HepG2 (cell line): ENCODE data around the gene SEC62. TPM values are rescaled to one million over a fixed set of nuclear protein-coding genes. Genes with fewer than 3 reads are reported as not detected.

Experiments
- HOXA9 ChIP-seq: sonication (generic); formaldehyde crosslinking; IDR thresholded peaks from 2 replicates; pipeline ENCODE4 v1.8.1; 2022; ENCODE audit warnings: missing genetic modification reagents, mild to moderate bottlenecking, moderate library complexity, borderline replicate concordance
- MTA1 ChIP-seq: sonication (generic); formaldehyde crosslinking; IDR thresholded peaks from 2 replicates; pipeline ENCODE4 v1.4.0; 2020; ENCODE audit warnings: missing genetic modification reagents, mild to moderate bottlenecking, borderline replicate concordance
- PCBP2 ChIP-seq: fragments of 200-400 bp; formaldehyde crosslinking; optimal IDR thresholded peaks from 2 replicates; pipeline ENCODE3; 2018; ENCODE audit warnings: low read length, low read depth; ENCODE audit not compliant: poor library complexity, severe bottlenecking
- POLR2AphosphoS2 ChIP-seq: IDR thresholded peaks from 2 replicates; pipeline ENCODE4 v1.6.1; 2011; ENCODE audit warnings: low read depth, low read length, improper control_type of control experiment
- REL ChIP-seq: sonication (generic); formaldehyde crosslinking; conservative IDR thresholded peaks from 2 replicates; pipeline ENCODE4 v1.8.0; 2022; ENCODE audit warnings: mild to moderate bottlenecking, missing genetic modification reagents, moderate library complexity
- SOX6 ChIP-seq, 2 experiments: fragments of 450-650 bp in 1 of 2; sonication (generic) in 1 of 2; formaldehyde crosslinking in 1 of 2; IDR thresholded peaks; 2 replicates each; pipeline versions ENCODE4 v1.4.0 to v1.6.1; 2017 to 2020; ENCODE audit warnings: antibody characterized with exemption in 1 of 2, mild to moderate bottlenecking in 1 of 2, missing genetic modification reagents in 1 of 2
- ZFP37 ChIP-seq: sonication (generic); formaldehyde crosslinking; IDR thresholded peaks from 2 replicates; pipeline ENCODE4 v1.4.0; 2020; ENCODE audit warnings: missing genetic modification reagents, borderline replicate concordance
- ZMAT3 ChIP-seq: sonication (generic); formaldehyde crosslinking; conservative IDR thresholded peaks from 2 replicates; pipeline ENCODE4 v1.7.0; 2021; ENCODE audit warnings: missing genetic modification reagents
- ZNF317 ChIP-seq: sonication (generic); formaldehyde crosslinking; IDR thresholded peaks from 2 replicates; pipeline ENCODE4 v1.5.0; 2020; ENCODE audit warnings: mild to moderate bottlenecking, missing genetic modification reagents
- ZNF672 ChIP-seq: sonication (generic); formaldehyde crosslinking; IDR thresholded peaks from 2 replicates; pipeline ENCODE4 v1.8.1; 2022; ENCODE audit warnings: missing genetic modification reagents
- polyA plus RNA-seq, 8 experiments: library from polyadenylated mRNA; depleted of rRNA in 3 of 8; stranded (reverse) in 7 of 8; unstranded in 1 of 8; fragments of >200 nt; fragmentation: Illumina TruSeq in 4 of 8; extraction: Trizol in 4 of 8; gene quantifications; 2 replicates each; pipeline versions ENCODE4 v1.2.1 to v1.2.3, GENCODE V29; 2011 to 2016; ENCODE audit warnings: low read depth in 4 of 8, missing spikeins in 1 of 8, mixed read lengths in 1 of 8; ENCODE audit not compliant: insufficient read depth in 1 of 8
- total RNA-seq, 5 experiments: library from RNA; depleted of rRNA; stranded (reverse); fragments of >200 nt; fragmentation: Illumina TruSeq; extraction: Trizol; gene quantifications; 2 replicates each; pipeline ENCODE4 v1.2.3, GENCODE V29; 2016; ENCODE audit warnings: low read depth in 1 of 5
- TF ChIP-seq, protein P1 (sequence below), 2 experiments: sonication (generic) in 1 of 2; formaldehyde crosslinking in 1 of 2; IDR thresholded peaks; 2 replicates each; pipeline versions ENCODE4 v1.4.0 to v1.6.1; 2018 to 2020; ENCODE audit warnings: missing genetic modification reagents in 2 of 2, borderline replicate concordance in 1 of 2, low read depth in 1 of 2, mild to moderate bottlenecking in 1 of 2, missing biosample characterization in 1 of 2
- TF ChIP-seq, protein P2 (sequence below): sonication (generic); formaldehyde crosslinking; IDR thresholded peaks from 2 replicates; pipeline ENCODE4 v1.4.0; 2020; ENCODE audit warnings: missing genetic modification reagents
- TF ChIP-seq, protein P3 (sequence below): sonication (generic); formaldehyde crosslinking; IDR thresholded peaks from 2 replicates; pipeline ENCODE4 v1.5.1; 2020; ENCODE audit warnings: mild to moderate bottlenecking, missing genetic modification reagents, moderate library complexity
- TF ChIP-seq, protein P4 (sequence below): sonication (generic); formaldehyde crosslinking; IDR thresholded peaks from 2 replicates; pipeline ENCODE4 v1.4.0; 2020; ENCODE audit warnings: missing genetic modification reagents
- TF ChIP-seq, protein P5 (sequence below): sonication (generic); formaldehyde crosslinking; IDR thresholded peaks from 2 replicates; pipeline ENCODE4 v1.4.0; 2020; ENCODE audit warnings: missing genetic modification reagents; ENCODE audit errors: not compliant biosample characterization
- TF ChIP-seq, protein P6 (sequence below): sonication (generic); formaldehyde crosslinking; IDR thresholded peaks from 2 replicates; pipeline ENCODE4 v1.8.0; 2022; ENCODE audit warnings: missing genetic modification reagents, low read depth, mild to moderate bottlenecking, borderline replicate concordance

Gene SEC62
- total and polyA plus RNA-seq, 2 of the 13 experiments (the other 11 are each of a cell fraction or from before 2014, with no cell fraction given), result 54.0 to 68.7 TPM

DNA sequence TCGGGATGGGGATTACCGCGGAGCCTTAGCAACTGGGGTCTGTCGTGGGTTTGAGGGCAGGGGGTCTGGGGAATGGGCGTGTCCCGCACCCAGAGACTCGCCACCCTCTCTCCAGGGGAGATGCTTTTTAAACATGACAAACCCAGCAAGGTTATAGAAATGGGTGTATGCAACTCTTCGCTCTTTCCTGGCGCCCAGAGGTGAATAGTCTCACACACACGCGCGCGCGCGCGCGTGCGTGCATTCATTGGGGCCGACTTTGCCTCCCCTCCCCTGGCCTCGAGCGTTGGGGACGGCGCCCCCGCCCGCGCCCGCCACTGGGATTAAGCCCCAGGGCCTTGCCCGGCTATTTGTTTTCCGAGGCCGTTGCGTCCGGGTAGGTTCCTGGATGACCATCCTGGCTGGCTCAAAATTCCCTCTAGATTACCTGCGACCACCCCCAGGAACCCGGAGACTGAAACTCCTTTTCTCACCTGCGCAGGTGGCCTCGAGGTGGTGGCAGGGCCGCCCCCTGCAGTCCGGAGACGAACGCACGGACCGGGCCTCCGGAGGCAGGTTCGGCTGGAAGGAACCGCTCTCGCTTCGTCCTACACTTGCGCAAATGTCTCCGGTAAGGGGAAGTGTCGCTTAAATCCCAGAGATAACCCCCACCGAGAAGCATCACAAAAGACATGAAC is 72.0 kb downstream of the SEC62 start (continued):
- TF ChIP-seq, protein P1, sequence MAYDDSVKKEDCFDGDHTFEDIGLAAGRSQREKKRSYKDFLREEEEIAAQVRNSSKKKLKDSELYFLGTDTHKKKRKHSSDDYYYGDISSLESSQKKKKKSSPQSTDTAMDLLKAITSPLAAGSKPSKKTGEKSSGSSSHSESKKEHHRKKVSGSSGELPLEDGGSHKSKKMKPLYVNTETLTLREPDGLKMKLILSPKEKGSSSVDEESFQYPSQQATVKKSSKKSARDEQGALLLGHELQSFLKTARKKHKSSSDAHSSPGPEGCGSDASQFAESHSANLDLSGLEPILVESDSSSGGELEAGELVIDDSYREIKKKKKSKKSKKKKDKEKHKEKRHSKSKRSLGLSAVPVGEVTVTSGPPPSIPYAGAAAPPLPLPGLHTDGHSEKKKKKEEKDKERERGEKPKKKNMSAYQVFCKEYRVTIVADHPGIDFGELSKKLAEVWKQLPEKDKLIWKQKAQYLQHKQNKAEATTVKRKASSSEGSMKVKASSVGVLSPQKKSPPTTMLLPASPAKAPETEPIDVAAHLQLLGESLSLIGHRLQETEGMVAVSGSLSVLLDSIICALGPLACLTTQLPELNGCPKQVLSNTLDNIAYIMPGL (CRISPR knock-in tag; IDR thresholded peaks at IDR 0.05; ENCODE audit: borderline replicate concordance in 1 of 2, low read depth in 1 of 2), result peak in 1 of 2 experiments; percentile 16; a peak in 1 of 4 replicates
- TF ChIP-seq, protein P2, sequence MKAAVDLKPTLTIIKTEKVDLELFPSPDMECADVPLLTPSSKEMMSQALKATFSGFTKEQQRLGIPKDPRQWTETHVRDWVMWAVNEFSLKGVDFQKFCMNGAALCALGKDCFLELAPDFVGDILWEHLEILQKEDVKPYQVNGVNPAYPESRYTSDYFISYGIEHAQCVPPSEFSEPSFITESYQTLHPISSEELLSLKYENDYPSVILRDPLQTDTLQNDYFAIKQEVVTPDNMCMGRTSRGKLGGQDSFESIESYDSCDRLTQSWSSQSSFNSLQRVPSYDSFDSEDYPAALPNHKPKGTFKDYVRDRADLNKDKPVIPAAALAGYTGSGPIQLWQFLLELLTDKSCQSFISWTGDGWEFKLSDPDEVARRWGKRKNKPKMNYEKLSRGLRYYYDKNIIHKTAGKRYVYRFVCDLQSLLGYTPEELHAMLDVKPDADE (CRISPR knock-in tag), result no peak
- TF ChIP-seq, protein P3, sequence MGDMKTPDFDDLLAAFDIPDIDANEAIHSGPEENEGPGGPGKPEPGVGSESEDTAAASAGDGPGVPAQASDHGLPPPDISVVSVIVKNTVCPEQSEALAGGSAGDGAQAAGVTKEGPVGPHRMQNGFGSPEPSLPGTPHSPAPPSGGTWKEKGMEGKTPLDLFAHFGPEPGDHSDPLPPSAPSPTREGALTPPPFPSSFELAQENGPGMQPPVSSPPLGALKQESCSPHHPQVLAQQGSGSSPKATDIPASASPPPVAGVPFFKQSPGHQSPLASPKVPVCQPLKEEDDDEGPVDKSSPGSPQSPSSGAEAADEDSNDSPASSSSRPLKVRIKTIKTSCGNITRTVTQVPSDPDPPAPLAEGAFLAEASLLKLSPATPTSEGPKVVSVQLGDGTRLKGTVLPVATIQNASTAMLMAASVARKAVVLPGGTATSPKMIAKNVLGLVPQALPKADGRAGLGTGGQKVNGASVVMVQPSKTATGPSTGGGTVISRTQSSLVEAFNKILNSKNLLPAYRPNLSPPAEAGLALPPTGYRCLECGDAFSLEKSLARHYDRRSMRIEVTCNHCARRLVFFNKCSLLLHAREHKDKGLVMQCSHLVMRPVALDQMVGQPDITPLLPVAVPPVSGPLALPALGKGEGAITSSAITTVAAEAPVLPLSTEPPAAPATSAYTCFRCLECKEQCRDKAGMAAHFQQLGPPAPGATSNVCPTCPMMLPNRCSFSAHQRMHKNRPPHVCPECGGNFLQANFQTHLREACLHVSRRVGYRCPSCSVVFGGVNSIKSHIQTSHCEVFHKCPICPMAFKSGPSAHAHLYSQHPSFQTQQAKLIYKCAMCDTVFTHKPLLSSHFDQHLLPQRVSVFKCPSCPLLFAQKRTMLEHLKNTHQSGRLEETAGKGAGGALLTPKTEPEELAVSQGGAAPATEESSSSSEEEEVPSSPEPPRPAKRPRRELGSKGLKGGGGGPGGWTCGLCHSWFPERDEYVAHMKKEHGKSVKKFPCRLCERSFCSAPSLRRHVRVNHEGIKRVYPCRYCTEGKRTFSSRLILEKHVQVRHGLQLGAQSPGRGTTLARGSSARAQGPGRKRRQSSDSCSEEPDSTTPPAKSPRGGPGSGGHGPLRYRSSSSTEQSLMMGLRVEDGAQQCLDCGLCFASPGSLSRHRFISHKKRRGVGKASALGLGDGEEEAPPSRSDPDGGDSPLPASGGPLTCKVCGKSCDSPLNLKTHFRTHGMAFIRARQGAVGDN (CRISPR knock-in tag), result peak; percentile 57
- TF ChIP-seq PCBP2 (no peak), ZNF672 (CRISPR knock-in tag) (no peak), REL (CRISPR knock-in tag) (0 out of 2 replicates have a peak, but pooled peaks have one; percentile 35), SOX6 (IDR thresholded peaks at IDR 0.05) (no peak), SOX6 (CRISPR knock-in tag; IDR thresholded peaks at IDR 0.05) (peak; percentile 31; the same call in 1 of the 2 replicates), POLR2AphosphoS2 (no peak), ZNF317 (CRISPR knock-in tag) (no peak), ZMAT3 (CRISPR knock-in tag) (peak; percentile 85), ZFP37 (CRISPR knock-in tag) (no peak), HOXA9 (CRISPR knock-in tag) (no peak), MTA1 (CRISPR knock-in tag) (0 out of 2 replicates have a peak, but pooled peaks have one; percentile 11)
- TF ChIP-seq, protein P4, sequence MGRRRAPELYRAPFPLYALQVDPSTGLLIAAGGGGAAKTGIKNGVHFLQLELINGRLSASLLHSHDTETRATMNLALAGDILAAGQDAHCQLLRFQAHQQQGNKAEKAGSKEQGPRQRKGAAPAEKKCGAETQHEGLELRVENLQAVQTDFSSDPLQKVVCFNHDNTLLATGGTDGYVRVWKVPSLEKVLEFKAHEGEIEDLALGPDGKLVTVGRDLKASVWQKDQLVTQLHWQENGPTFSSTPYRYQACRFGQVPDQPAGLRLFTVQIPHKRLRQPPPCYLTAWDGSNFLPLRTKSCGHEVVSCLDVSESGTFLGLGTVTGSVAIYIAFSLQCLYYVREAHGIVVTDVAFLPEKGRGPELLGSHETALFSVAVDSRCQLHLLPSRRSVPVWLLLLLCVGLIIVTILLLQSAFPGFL (CRISPR knock-in tag), result no peak
- TF ChIP-seq, protein P5, sequence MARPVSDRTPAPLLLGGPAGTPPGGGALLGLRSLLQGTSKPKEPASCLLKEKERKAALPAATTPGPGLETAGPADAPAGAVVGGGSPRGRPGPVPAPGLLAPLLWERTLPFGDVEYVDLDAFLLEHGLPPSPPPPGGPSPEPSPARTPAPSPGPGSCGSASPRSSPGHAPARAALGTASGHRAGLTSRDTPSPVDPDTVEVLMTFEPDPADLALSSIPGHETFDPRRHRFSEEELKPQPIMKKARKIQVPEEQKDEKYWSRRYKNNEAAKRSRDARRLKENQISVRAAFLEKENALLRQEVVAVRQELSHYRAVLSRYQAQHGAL, result no peak
- TF ChIP-seq, protein P6, sequence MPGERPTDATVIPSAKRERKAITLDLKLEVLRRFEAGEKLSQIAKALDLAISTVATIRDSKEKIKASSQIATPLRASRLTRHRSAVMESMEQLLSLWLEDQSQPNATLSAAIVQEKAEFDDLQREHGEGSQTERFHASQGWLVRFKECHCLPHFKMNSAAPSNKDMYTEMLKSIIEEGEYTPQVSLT (CRISPR knock-in tag), result no peak; the same call in 1 of the 2 replicates
